Neural cell (in vitro differentiated cells): Measurements from ENCODE around the gene SPOCD1.

Experiments
- EP300 ChIP-seq: fragments of 450-650 bp; conservative IDR thresholded peaks from 2 replicates; pipeline ENCODE4 v1.6.1; 2014; ENCODE audit warnings: antibody characterized with exemption, mild to moderate bottlenecking, moderate library complexity; ENCODE audit not compliant: poor library complexity, severe bottlenecking
- EZH2 ChIP-seq: fragments of 200-600, 300-800 bp; shearing (Covaris generic), sonication (generic); IDR thresholded peaks from 2 replicates; pipeline ENCODE4 v1.6.1; 2014; ENCODE audit warnings: antibody characterized with exemption, low read length, borderline replicate concordance, mild to moderate bottlenecking; ENCODE audit not compliant: insufficient read depth, poor library complexity, severe bottlenecking
- MXI1 ChIP-seq: fragments of 450-650 bp; conservative IDR thresholded peaks from 2 replicates; pipeline ENCODE4 v1.6.1; 2014; ENCODE audit warnings: antibody characterized with exemption, mild to moderate bottlenecking; ENCODE audit not compliant: poor library complexity, severe bottlenecking
- POLR2AphosphoS5 ChIP-seq: IDR thresholded peaks from 2 replicates; pipeline ENCODE4 v1.6.1; 2012
- RAD21 ChIP-seq: fragments of 450-650 bp; conservative IDR thresholded peaks from 2 replicates; pipeline ENCODE4 v1.6.1; 2014; ENCODE audit warnings: antibody characterized with exemption, mild to moderate bottlenecking, moderate library complexity
- SMC3 ChIP-seq: fragments of 450-650 bp; conservative IDR thresholded peaks from 2 replicates; pipeline ENCODE4 v1.6.1; 2014; ENCODE audit warnings: antibody characterized with exemption, mild to moderate bottlenecking, moderate library complexity; ENCODE audit not compliant: poor library complexity
- TAF1 ChIP-seq: IDR thresholded peaks from 2 replicates; pipeline ENCODE4 v1.6.1; 2012; ENCODE audit warnings: low read depth
- TF ChIP-seq, protein P1 (sequence below): fragments of 450-650 bp; IDR thresholded peaks from 2 replicates; pipeline ENCODE4 v1.5.1; 2014; ENCODE audit warnings: antibody characterized with exemption, mild to moderate bottlenecking, moderate library complexity; ENCODE audit not compliant: poor library complexity, severe bottlenecking
- TF ChIP-seq, protein P2 (sequence below): IDR thresholded peaks from 2 replicates; pipeline ENCODE4 v1.6.1; 2012; ENCODE audit warnings: borderline replicate concordance

- TF ChIP-seq EZH2 (no peak), TAF1 (no peak), POLR2AphosphoS5 (no peak), MXI1 (no peak), RAD21 (no peak), EP300 (no peak), SMC3 (no peak)
- TF ChIP-seq, protein P1, sequence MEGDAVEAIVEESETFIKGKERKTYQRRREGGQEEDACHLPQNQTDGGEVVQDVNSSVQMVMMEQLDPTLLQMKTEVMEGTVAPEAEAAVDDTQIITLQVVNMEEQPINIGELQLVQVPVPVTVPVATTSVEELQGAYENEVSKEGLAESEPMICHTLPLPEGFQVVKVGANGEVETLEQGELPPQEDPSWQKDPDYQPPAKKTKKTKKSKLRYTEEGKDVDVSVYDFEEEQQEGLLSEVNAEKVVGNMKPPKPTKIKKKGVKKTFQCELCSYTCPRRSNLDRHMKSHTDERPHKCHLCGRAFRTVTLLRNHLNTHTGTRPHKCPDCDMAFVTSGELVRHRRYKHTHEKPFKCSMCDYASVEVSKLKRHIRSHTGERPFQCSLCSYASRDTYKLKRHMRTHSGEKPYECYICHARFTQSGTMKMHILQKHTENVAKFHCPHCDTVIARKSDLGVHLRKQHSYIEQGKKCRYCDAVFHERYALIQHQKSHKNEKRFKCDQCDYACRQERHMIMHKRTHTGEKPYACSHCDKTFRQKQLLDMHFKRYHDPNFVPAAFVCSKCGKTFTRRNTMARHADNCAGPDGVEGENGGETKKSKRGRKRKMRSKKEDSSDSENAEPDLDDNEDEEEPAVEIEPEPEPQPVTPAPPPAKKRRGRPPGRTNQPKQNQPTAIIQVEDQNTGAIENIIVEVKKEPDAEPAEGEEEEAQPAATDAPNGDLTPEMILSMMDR, result no peak
- TF ChIP-seq, protein P2, sequence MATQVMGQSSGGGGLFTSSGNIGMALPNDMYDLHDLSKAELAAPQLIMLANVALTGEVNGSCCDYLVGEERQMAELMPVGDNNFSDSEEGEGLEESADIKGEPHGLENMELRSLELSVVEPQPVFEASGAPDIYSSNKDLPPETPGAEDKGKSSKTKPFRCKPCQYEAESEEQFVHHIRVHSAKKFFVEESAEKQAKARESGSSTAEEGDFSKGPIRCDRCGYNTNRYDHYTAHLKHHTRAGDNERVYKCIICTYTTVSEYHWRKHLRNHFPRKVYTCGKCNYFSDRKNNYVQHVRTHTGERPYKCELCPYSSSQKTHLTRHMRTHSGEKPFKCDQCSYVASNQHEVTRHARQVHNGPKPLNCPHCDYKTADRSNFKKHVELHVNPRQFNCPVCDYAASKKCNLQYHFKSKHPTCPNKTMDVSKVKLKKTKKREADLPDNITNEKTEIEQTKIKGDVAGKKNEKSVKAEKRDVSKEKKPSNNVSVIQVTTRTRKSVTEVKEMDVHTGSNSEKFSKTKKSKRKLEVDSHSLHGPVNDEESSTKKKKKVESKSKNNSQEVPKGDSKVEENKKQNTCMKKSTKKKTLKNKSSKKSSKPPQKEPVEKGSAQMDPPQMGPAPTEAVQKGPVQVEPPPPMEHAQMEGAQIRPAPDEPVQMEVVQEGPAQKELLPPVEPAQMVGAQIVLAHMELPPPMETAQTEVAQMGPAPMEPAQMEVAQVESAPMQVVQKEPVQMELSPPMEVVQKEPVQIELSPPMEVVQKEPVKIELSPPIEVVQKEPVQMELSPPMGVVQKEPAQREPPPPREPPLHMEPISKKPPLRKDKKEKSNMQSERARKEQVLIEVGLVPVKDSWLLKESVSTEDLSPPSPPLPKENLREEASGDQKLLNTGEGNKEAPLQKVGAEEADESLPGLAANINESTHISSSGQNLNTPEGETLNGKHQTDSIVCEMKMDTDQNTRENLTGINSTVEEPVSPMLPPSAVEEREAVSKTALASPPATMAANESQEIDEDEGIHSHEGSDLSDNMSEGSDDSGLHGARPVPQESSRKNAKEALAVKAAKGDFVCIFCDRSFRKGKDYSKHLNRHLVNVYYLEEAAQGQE, result no peak
Observed at GRCh38 chr1:31753707-31754349, 62.0 kb downstream of the SPOCD1 start.
